Uterus (tissue), 4 donors: Measurements from ENCODE around the gene UBE2E3. TPM values are rescaled to one million over a fixed set of nuclear protein-coding genes. Genes with fewer than 3 reads are reported as not detected.

ENCODE experiments used
- DNase-seq, 2 donors: peaks; one replicate each; pipeline ENCODE4 v3.0.0-alpha.2; 2019 to 2020
- H3K27ac ChIP-seq, 2 donors: fragments of 200-600 bp; sonication (generic); 1 replicate in 1 of 2; 2 replicates in 1 of 2; pipeline ENCODE4 v1.5.1; 2016 to 2018
- H3K27me3 ChIP-seq, 2 donors: fragments of 200-600 bp; sonication (generic); one replicate each; pipeline ENCODE4 v1.5.1; 2018 to 2019; ENCODE audit warnings: control low read depth in 1 of 2
- H3K36me3 ChIP-seq, 2 donors: fragments of 200-600 bp; sonication (generic); one replicate each; pipeline ENCODE4 v1.5.1; 2019; ENCODE audit warnings: control low read depth in 1 of 2
- H3K4me1 ChIP-seq, 2 donors: fragments of 200-600 bp; sonication (generic); one replicate each; pipeline ENCODE4 v1.5.1; 2018 to 2019; ENCODE audit warnings: control low read depth in 1 of 2
- H3K4me3 ChIP-seq, 2 donors: fragments of 200-600 bp; sonication (generic); 1 replicate in 1 of 2; 2 replicates in 1 of 2; pipeline ENCODE4 v1.5.1; 2018 to 2019; ENCODE audit warnings: mild to moderate bottlenecking in 1 of 2
- H3K9me3 ChIP-seq, 2 donors: fragments of 200-600 bp; sonication (generic); one replicate each; pipeline ENCODE4 v1.5.1; 2019; ENCODE audit warnings: control low read depth in 1 of 2
- POLR2A ChIP-seq, 2 donors: fragments of 450-650 bp; IDR thresholded peaks; one replicate each; pipeline ENCODE4 v1.6.1; 2016; ENCODE audit warnings: antibody characterized with exemption in 2 of 2, mild to moderate bottlenecking in 1 of 2, moderate library complexity in 1 of 2
- intact Hi-C: fragments of 100-400 bp; cut with DNase I; formaldehyde crosslinking; loops from one replicate; pipeline ENCODE4 v1.15.1; 2023; ENCODE audit warnings: low total_unique reads
- total RNA-seq, 4 donors: library from RNA; depleted of rRNA in 3 of 4; stranded (reverse); fragments of >200 nt in 3 of 4; gene quantifications; one replicate each; pipeline versions ENCODE4 v1.1.0 to v1.2.4, GENCODE V29; 2014 to 2023
- TF ChIP-seq, protein P1 (sequence below), 4 experiments: fragments of 200-600 bp in 2 of 4; fragments of 450-650 bp in 2 of 4; sonication (generic) in 2 of 4; IDR thresholded peaks; one replicate each; pipeline ENCODE4 v1.5.1; 2016 to 2019; ENCODE audit warnings: antibody characterized with exemption in 4 of 4, mild to moderate bottlenecking in 2 of 4, moderate library complexity in 1 of 4
- donor health status: DM: yes; HTN: yes; CAD: no.

Gene UBE2E3
- total RNA-seq, 4 donors from 2014 or later = 29.2 to 200 (median 44.9) TPM

- intact Hi-C loops = no loop called here
- DNase-seq = no peak
- Histone ChIP-seq H3K4me3 (no peak overlapping the region), H3K4me1 (no peaks in the 10 kb centered on the region), H3K27ac (no peak overlapping the region), H3K36me3 (no peaks in the 10 kb centered on the region), H3K9me3 (no peaks in the 10 kb centered on the region), H3K27me3 (no peaks in the 10 kb centered on the region)
- TF ChIP-seq POLR2A (IDR thresholded peaks at IDR 0.05) = no peak
- TF ChIP-seq, protein P1, sequence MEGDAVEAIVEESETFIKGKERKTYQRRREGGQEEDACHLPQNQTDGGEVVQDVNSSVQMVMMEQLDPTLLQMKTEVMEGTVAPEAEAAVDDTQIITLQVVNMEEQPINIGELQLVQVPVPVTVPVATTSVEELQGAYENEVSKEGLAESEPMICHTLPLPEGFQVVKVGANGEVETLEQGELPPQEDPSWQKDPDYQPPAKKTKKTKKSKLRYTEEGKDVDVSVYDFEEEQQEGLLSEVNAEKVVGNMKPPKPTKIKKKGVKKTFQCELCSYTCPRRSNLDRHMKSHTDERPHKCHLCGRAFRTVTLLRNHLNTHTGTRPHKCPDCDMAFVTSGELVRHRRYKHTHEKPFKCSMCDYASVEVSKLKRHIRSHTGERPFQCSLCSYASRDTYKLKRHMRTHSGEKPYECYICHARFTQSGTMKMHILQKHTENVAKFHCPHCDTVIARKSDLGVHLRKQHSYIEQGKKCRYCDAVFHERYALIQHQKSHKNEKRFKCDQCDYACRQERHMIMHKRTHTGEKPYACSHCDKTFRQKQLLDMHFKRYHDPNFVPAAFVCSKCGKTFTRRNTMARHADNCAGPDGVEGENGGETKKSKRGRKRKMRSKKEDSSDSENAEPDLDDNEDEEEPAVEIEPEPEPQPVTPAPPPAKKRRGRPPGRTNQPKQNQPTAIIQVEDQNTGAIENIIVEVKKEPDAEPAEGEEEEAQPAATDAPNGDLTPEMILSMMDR (IDR thresholded peaks at IDR 0.05) = no peak
These were observed 115.1 kb downstream of the UBE2E3 start for GRCh38 chr2:181095486-181095885.

DNA sequence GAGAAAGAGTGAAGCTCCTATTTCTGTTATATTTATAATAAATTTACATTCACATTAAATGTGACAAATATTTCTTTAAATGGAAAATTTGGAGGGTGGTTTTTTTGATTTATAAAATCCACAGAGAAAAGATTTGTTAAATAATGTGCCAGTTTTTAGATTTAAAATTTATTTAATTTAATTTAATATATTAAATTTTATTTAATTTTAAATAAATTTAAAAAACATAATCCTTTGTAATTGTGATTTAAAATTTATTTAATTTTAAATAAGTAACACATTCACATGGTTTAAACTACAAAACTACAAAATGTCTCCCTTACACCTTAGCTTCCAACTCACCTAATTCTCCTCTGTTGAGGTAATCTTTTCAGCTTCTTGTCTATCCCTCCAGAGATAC lies 123.3 kb downstream of the UBE2E3 start:
- intact Hi-C loops = no loop called here
- H3K4me1 ChIP-seq = no peaks in the 10 kb centered on the region

DNA sequence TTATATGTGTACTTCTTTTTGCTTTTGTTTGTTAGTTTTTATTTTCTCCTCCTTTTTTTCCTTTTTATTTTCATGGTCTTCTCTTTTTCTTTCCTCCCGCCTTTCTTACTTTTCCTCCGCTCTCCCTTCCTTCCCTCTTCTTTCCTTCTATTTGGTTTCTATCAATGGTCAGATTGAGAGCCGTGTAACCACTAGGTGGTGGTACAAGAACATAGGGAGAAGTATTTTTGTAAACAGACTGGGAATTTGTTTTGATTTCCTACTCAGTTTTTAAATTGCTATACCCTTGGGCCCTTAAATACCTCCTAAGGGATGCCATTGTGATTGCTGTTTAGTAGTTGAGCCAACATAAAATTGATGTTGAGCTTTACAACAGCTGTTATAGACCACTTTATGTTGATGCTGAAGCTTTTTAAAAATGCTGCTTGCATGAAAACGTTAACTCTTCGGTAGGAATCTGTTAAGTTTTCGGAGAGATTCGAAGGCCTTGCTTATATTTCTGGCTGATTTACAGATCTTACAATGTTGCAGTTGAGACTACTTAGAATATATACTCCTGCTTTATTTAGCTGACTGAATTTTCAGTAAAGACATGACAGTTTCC lies 124.2 kb downstream of the UBE2E3 start:
- Histone ChIP-seq H3K4me3 (no peak overlapping the region), H3K27me3 (no peaks in the 10 kb centered on the region), H3K4me1 (no peaks in the 10 kb centered on the region), H3K36me3 (no peaks in the 10 kb centered on the region), H3K9me3 (no peaks in the 10 kb centered on the region), H3K27ac (no peak overlapping the region)
- intact Hi-C loops = no loop called here
- no peak for TF ChIP-seq POLR2A (IDR thresholded peaks at IDR 0.05)
- TF ChIP-seq, protein P1 (IDR thresholded peaks at IDR 0.05) = peak in 2 of 4 experiments; percentile 21 to 35
- no peak for DNase-seq

More for the DNA sequence above, 123.3 kb downstream of the UBE2E3 start:
- no peak for DNase-seq
- Histone ChIP-seq H3K4me3 (no peak overlapping the region), H3K27me3 (no peaks in the 10 kb centered on the region), H3K9me3 (no peaks in the 10 kb centered on the region), H3K36me3 (no peaks in the 10 kb centered on the region), H3K27ac (no peak overlapping the region)
- TF ChIP-seq POLR2A (IDR thresholded peaks at IDR 0.05) = no peak
- TF ChIP-seq, protein P1 (IDR thresholded peaks at IDR 0.05) = no peak

DNA sequence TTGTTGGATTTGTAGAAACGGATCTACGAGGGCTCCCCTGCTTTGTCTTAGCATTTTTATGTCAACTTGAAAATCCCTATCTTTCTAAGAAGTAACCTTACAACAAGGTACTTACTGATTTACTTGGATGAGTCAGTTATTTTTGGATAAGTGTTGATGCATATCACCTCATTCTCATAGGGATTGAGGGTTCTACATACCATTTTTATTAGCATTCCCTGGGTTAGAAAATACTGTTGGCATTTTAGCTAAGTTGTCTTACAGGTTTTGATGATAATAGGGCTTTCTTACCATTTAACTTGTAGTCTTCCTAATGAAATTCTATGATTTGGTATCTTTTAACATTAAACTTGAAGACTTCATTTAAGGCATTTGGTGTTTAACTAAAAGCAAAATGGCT lies 125.2 kb downstream of the UBE2E3 start:
- Histone ChIP-seq H3K36me3 (no peaks in the 10 kb centered on the region), H3K4me1 (no peaks in the 10 kb centered on the region), H3K4me3 (no peak overlapping the region), H3K9me3 (no peaks in the 10 kb centered on the region), H3K27ac (no peak overlapping the region), H3K27me3 (no peaks in the 10 kb centered on the region)
- no peak for DNase-seq
- intact Hi-C loops = no loop called here
- TF ChIP-seq, protein P1 (IDR thresholded peaks at IDR 0.05) = no peak
- no peak for TF ChIP-seq POLR2A (IDR thresholded peaks at IDR 0.05)

DNA sequence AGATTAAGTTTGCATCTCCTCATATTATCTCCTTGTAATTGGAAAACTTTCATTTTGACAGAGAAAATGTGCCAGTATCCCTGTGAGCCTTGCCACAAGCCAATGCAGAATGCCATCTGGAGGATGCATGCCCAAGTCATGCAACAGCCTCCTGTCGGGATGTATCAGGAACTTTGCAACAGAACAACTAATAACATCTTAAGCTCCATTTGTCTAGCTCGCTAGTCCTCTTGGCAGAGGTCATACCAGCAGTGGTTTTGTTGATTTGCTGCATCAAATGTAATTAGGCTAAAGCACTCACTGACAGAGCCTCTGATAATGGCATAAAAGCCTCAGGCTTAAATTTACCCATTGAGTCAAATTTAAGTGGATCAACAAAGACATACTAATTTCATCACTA lies 125.8 kb downstream of the UBE2E3 start:
- no peaks in the 10 kb centered on the region for H3K27me3 ChIP-seq
- H3K27ac ChIP-seq = no peak overlapping the region
- no peaks in the 10 kb centered on the region for H3K36me3 ChIP-seq
- H3K4me3 ChIP-seq = no peak overlapping the region
- no peaks in the 10 kb centered on the region for H3K9me3 ChIP-seq
- no peak for DNase-seq
- H3K4me1 ChIP-seq = no peaks in the 10 kb centered on the region
- TF ChIP-seq POLR2A (IDR thresholded peaks at IDR 0.05) = no peak
- TF ChIP-seq, protein P1 (IDR thresholded peaks at IDR 0.05) = no peak
- intact Hi-C loops = no loop called here
